LNCaP clone FGC (cell line): ENCODE measurements around the gene RALY.

Experiments
- DNase-seq: peaks from one replicate; pipeline ENCODE4 v3.0.0-alpha.2; 2011; ENCODE audit warnings: low read depth
- H3K4me3 ChIP-seq: 2 replicates; pipeline ENCODE4 v1.5.1; 2011; ENCODE audit warnings: mild to moderate bottlenecking, low read depth, low read length, control low read depth
- CTCF ChIP-seq: IDR thresholded peaks from 2 replicates; pipeline ENCODE4 v1.5.1; 2012; ENCODE audit warnings: mild to moderate bottlenecking; ENCODE audit not compliant: control insufficient read depth, insufficient read depth; ENCODE audit errors: extremely low read depth

Gene RALY

GRCh38 chr20:34065260-34065659 is 71.5 kb downstream of the RALY start:
- no peak for TF ChIP-seq CTCF
- no peak for DNase-seq
- no peak overlapping the region for H3K4me3 ChIP-seq

DNA sequence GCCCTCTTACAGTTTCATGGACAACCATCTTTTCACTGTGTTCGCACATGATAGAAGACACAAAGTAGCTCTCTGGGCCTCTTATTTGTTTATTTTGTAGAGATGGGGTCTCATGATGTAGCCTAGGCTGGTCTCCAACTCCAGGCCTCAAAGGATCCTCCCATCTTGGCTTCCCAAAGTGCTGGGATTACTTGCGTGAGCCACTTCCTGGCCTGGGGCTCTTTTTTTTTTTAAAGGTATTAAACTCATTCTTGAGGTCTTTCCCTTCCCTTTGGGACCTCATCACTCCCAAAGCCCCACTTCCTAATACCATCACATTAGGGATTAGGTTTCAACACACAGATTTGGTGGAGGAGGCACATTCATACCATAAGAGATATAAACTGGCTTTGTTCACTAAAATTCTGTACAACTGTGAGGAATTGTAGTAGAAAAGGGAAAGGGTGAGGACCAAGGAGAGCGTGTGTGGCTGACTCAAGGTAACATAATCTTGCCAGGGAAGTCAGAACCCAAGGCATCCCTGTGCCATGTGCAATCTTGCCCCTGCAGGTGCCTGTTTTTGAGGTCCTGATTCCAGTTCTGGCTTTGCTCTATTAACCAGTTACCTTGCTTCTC is 72.9 kb downstream of the RALY start:
- TF ChIP-seq CTCF: no peak
- no peak overlapping the region for H3K4me3 ChIP-seq
- no peak for DNase-seq

DNA sequence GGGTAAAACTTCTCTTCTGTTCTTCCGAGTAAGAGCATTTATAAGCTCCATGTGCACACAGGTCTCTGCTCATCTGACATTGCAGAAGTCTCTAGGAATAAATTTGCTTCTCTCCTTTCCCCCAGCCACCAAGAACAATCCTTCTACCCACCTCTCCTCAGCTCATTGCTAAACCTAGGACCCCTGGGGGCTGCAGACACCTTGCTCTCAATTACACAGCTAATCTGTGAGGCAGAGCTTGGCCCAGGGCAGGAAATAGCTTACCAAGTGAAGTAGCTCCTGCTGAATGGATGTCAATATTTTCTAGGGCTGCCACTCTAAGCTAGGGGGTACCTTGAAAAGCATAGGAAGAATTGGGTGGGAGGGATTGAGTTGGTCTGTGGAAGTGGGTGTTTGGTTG is 74.3 kb downstream of the RALY start:
- no peak for DNase-seq
- no peak for TF ChIP-seq CTCF
- no peak overlapping the region for H3K4me3 ChIP-seq

- H3K4me3 ChIP-seq: no peak overlapping the region
- TF ChIP-seq CTCF: peak; percentile 90
- DNase-seq: peak; percentile 76
These were observed 75.8 kb downstream of the RALY start for GRCh38 chr20:34069341-34070078.

GRCh38 chr20:34070079-34070439 is 76.3 kb downstream of the RALY start:
- TF ChIP-seq CTCF: no peak
- H3K4me3 ChIP-seq: no peak overlapping the region
- DNase-seq: no peak

DNA sequence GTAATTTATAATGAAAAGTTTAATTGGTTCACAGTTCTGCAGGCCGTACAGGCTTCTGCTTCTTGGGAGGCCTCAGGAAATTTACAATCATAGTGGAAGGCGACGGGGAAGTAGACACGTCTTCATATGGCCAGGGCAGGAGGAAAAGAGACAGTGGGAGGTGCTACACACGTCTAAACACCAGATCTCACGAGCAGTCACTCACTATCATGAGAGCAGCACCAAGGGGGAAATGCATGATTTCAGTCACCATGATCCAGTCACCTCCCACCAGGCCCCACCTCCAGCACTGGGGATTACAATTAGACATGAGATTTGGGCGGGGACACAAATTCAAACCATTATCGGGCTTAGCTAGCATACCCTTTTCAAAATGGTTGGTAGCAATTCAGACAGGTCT is 77.1 kb downstream of the RALY start:
- DNase-seq: no peak
- no peak for TF ChIP-seq CTCF
- no peak overlapping the region for H3K4me3 ChIP-seq

- no peak for TF ChIP-seq CTCF
- DNase-seq: no peak
These were observed 78.4 kb downstream of the RALY start for GRCh38 chr20:34072076-34072475.

More at GRCh38 chr20:34072076-34072475, 78.4 kb downstream of the RALY start:
- no peak overlapping the region for H3K4me3 ChIP-seq
